Neural progenitor cell (in vitro differentiated cells): ENCODE data around the gene COA8. TPM values are rescaled to one million over a fixed set of nuclear protein-coding genes. Genes with fewer than 3 reads are reported as not detected.
A peak's percentile ranks its signal among the peaks of the same experiment; 100 is the strongest.
"Not testable (repeated sequence)": the region's sequence is repeated elsewhere in the genome, so short reads cannot be mapped to it uniquely, and the experiment has no call there.

ENCODE experiments used
- DNase-seq: peaks from one replicate; pipeline ENCODE4 v3.0.0-alpha.2; 2016; ENCODE audit warnings: low spot score
- H2AFZ ChIP-seq: fragments of 200-600 bp; sonication (generic); replicated peaks from 2 replicates; pipeline ENCODE4 v1.6.1; 2016; ENCODE audit warnings: antibody characterized with exemption
- H3F3A ChIP-seq: fragments of 200-600 bp; sonication (generic); 2 replicates; pipeline ENCODE4 v1.6.1; 2016; ENCODE audit warnings: antibody characterized with exemption, low read depth
- H3K27ac ChIP-seq: fragments of 200-600 bp; sonication (generic); 2 replicates; pipeline ENCODE4 v1.5.1; 2016; ENCODE audit warnings: mild to moderate bottlenecking
- H3K27me3 ChIP-seq: fragments of 200-600 bp; sonication (generic); 2 replicates; pipeline ENCODE4 v1.6.1; 2016; ENCODE audit warnings: mild to moderate bottlenecking, moderate library complexity
- H3K36me3 ChIP-seq: fragments of 200-600 bp; sonication (generic); 2 replicates; pipeline ENCODE4 v1.5.1; 2016
- H3K4me1 ChIP-seq: fragments of 200-600 bp; sonication (generic); 2 replicates; pipeline ENCODE4 v1.6.1; 2016; ENCODE audit warnings: mixed run types
- H3K4me2 ChIP-seq: fragments of 200-600 bp; sonication (generic); 2 replicates; pipeline ENCODE4 v1.6.1; 2016
- H3K4me3 ChIP-seq: fragments of 200-600 bp; sonication (generic); 2 replicates; pipeline ENCODE4 v1.5.1; 2016
- H3K79me2 ChIP-seq: fragments of 200-600 bp; sonication (generic); 2 replicates; pipeline ENCODE4 v1.6.1; 2016; ENCODE audit warnings: low read depth
- H3K9ac ChIP-seq: fragments of 200-600 bp; sonication (generic); 2 replicates; pipeline ENCODE4 v1.6.1; 2016
- H3K9me3 ChIP-seq: fragments of 200-600 bp; sonication (generic); 2 replicates; pipeline ENCODE4 v1.5.1; 2016; ENCODE audit warnings: low read depth
- H4K20me1 ChIP-seq: fragments of 200-600 bp; sonication (generic); 2 replicates; pipeline ENCODE4 v1.6.1; 2016; ENCODE audit warnings: low read depth
- H3K27ac Mint-ChIP-seq: 3 replicates; pipeline ENCODE4 v1.8.0; 2021; ENCODE audit warnings: mixed read lengths
- H3K27me3 Mint-ChIP-seq: 2 replicates; pipeline ENCODE4 v1.8.0; 2022; ENCODE audit warnings: low read depth, mild to moderate bottlenecking, inconsistent platforms, moderate library complexity, mixed read lengths; ENCODE audit not compliant: insufficient read depth
- H3K36me3 Mint-ChIP-seq: 3 replicates; pipeline ENCODE4 v1.8.0; 2021; ENCODE audit warnings: mixed read lengths
- H3K4me1 Mint-ChIP-seq: 3 replicates; pipeline ENCODE4 v1.8.0; 2021; ENCODE audit warnings: mixed read lengths
- H3K4me3 Mint-ChIP-seq: 3 replicates; pipeline ENCODE4 v1.8.0; 2021; ENCODE audit warnings: mild to moderate bottlenecking, moderate library complexity, mixed read lengths
- H3K9me3 Mint-ChIP-seq: 3 replicates; pipeline ENCODE4 v1.8.0; 2020; ENCODE audit warnings: mixed read lengths
- CTCF ChIP-seq: fragments of 200-600 bp; sonication (generic); IDR thresholded peaks from 2 replicates; pipeline ENCODE4 v1.5.1; 2017; ENCODE audit warnings: antibody characterized with exemption, mild to moderate bottlenecking
- EZH2 ChIP-seq: fragments of 200-600 bp; sonication (generic); IDR thresholded peaks from 2 replicates; pipeline ENCODE4 v1.6.1; 2017; ENCODE audit warnings: antibody characterized with exemption, mild to moderate bottlenecking, moderate library complexity
- EZH2phosphoT487 ChIP-seq: fragments of 200-600 bp; sonication (generic); IDR thresholded peaks from 2 replicates; pipeline ENCODE4 v1.6.1; 2017; ENCODE audit warnings: antibody characterized with exemption
- total RNA-seq: library from RNA; depleted of rRNA; stranded (reverse); fragments of >200 nt; gene quantifications from 2 replicates; pipeline ENCODE4 v1.2.3, GENCODE V29; 2015; ENCODE audit warnings: low replicate concordance

COA8 gene
- total RNA-seq, 1 donor from 2014 or later: 72.3 TPM

- peaks cover 35% of the 10 kb centered on the region for H3K4me1 ChIP-seq
- no peak overlapping the region for H3K27ac Mint-ChIP-seq
- no peak overlapping the region for H3K27ac ChIP-seq
- no peaks in the 10 kb centered on the region for H3K9me3 Mint-ChIP-seq
- H3K4me1 Mint-ChIP-seq: peaks cover 52% of the 10 kb centered on the region
- peak overlapping the region; percentile 63 for H3K4me3 ChIP-seq
- H3F3A ChIP-seq: peaks cover 51% of the 10 kb centered on the region
- no peak overlapping the region for H2AFZ ChIP-seq
- peak overlapping the region; percentile 79 for H3K4me3 Mint-ChIP-seq
- H3K36me3 Mint-ChIP-seq: peaks cover 6% of the 10 kb centered on the region
- peaks cover 8% of the 10 kb centered on the region for H3K27me3 Mint-ChIP-seq
- peaks cover 33% of the 10 kb centered on the region for H3K27me3 ChIP-seq
- peaks cover 37% of the 10 kb centered on the region for H4K20me1 ChIP-seq
- TF ChIP-seq EZH2 (peak; percentile 14), EZH2phosphoT487 (no peak), CTCF (no peak)
- peak overlapping the region; percentile 85 for H3K4me2 ChIP-seq
- peaks cover 10% of the 10 kb centered on the region for H3K79me2 ChIP-seq
- H3K36me3 ChIP-seq: no peaks in the 10 kb centered on the region
- no peak for DNase-seq
- no peak overlapping the region for H3K9ac ChIP-seq
- no peaks in the 10 kb centered on the region for H3K9me3 ChIP-seq
Measured at GRCh38 chr14:103523575-103523954, 39.2 kb upstream of the COA8 start.

GRCh38 chr14:103524002-103524935, 38.5 kb upstream of the COA8 start:
- Histone ChIP-seq H3K79me2 (peaks cover 12% of the 10 kb centered on the region), H3F3A (peaks cover 44% of the 10 kb centered on the region), H4K20me1 (peaks cover 31% of the 10 kb centered on the region), H3K27ac (no peak overlapping the region), H3K36me3 (no peaks in the 10 kb centered on the region), H3K27me3 (peaks cover 33% of the 10 kb centered on the region), H3K4me2 (no peak overlapping the region), H3K4me3 (no peak overlapping the region), H3K4me1 (peaks cover 32% of the 10 kb centered on the region), H3K9ac (no peak overlapping the region), H3K9me3 (no peaks in the 10 kb centered on the region), H2AFZ (no peak overlapping the region)
- peaks cover 51% of the 10 kb centered on the region for H3K4me1 Mint-ChIP-seq
- peaks cover 8% of the 10 kb centered on the region for H3K27me3 Mint-ChIP-seq
- no peaks in the 10 kb centered on the region for H3K9me3 Mint-ChIP-seq
- H3K4me3 Mint-ChIP-seq: peak overlapping the region; percentile 79
- TF ChIP-seq EZH2phosphoT487 (no peak), EZH2 (no peak), CTCF (peak; percentile 20)
- DNase-seq: no peak
- H3K36me3 Mint-ChIP-seq: peaks cover 5% of the 10 kb centered on the region
- H3K27ac Mint-ChIP-seq: peak overlapping the region; percentile 63

GRCh38 chr14:103525430-103526246, 37.1 kb upstream of the COA8 start:
- H3K9me3 Mint-ChIP-seq, H3K9ac ChIP-seq, H3K36me3 ChIP-seq, H3K9me3 ChIP-seq, H3K27ac ChIP-seq, H2AFZ ChIP-seq, DNase-seq, H3K4me3 ChIP-seq, H3K36me3 Mint-ChIP-seq, H3K4me2 ChIP-seq: not testable (repeated sequence)
- Histone ChIP-seq H4K20me1 (peaks cover 31% of the 10 kb centered on the region), H3F3A (peaks cover 30% of the 10 kb centered on the region), H3K79me2 (peaks cover 26% of the 10 kb centered on the region), H3K4me1 (peaks cover 29% of the 10 kb centered on the region), H3K27me3 (peaks cover 33% of the 10 kb centered on the region)
- Mint-ChIP-seq H3K4me3 (peak overlapping the region; percentile 63), H3K27me3 (peaks cover 11% of the 10 kb centered on the region), H3K4me1 (peaks cover 51% of the 10 kb centered on the region), H3K27ac (peak overlapping the region; percentile 50)
